HG02798 (cell line): ENCODE results near the gene PTGES2.

ENCODE experiments used
- ATAC-seq: cut with Tn5 transposase; IDR thresholded peaks from one replicate; pipeline ENCODE4 v1.9.1; 2021; ENCODE audit warnings: mild to moderate bottlenecking; ENCODE audit not compliant: unreplicated experiment, poor library complexity

Gene PTGES2

GRCh38 chr9:128127568-128127989, at the start of gene PTGES2:
PTGES2 (minus strand) TSS chr9:128127729; CDS start chr9:128127717, 12 bp downstream.
- peak; percentile 71 for ATAC-seq

GRCh38 chr9:128175726-128176125, 48.2 kb upstream of the PTGES2 start:
- no peak for ATAC-seq

GRCh38 chr9:128175102-128175563, 47.6 kb upstream of the PTGES2 start:
- no peak for ATAC-seq

- no peak for ATAC-seq
Observed at GRCh38 chr9:128174062-128174461, 46.5 kb upstream of the PTGES2 start.

- ATAC-seq: no peak
Observed at GRCh38 chr9:128169925-128170324, 42.4 kb upstream of the PTGES2 start.

- no peak for ATAC-seq
Observed at GRCh38 chr9:128169492-128169891, 42.0 kb upstream of the PTGES2 start.

- ATAC-seq: no peak
Observed at GRCh38 chr9:128168731-128169308, 41.3 kb upstream of the PTGES2 start.

GRCh38 chr9:128167209-128167608, 39.7 kb upstream of the PTGES2 start:
- ATAC-seq: no peak

GRCh38 chr9:128166169-128166568, 38.6 kb upstream of the PTGES2 start:
- ATAC-seq: no peak

GRCh38 chr9:128164307-128164885, 36.9 kb upstream of the PTGES2 start:
- ATAC-seq: no peak

- no peak for ATAC-seq
Observed at GRCh38 chr9:128163523-128164306, 36.2 kb upstream of the PTGES2 start.

GRCh38 chr9:128163027-128163515, 35.5 kb upstream of the PTGES2 start:
- ATAC-seq: no peak

- no peak for ATAC-seq
Observed at GRCh38 chr9:128162215-128163026, 34.9 kb upstream of the PTGES2 start.

GRCh38 chr9:128161215-128161902, 33.8 kb upstream of the PTGES2 start:
- ATAC-seq: no peak

GRCh38 chr9:128160603-128160987, 33.1 kb upstream of the PTGES2 start:
- peak; percentile 3 for ATAC-seq

- ATAC-seq: peak; percentile 82
Observed at GRCh38 chr9:128159784-128160602, 32.5 kb upstream of the PTGES2 start, which contains the start of gene BBLN. BBLN (plus strand) TSS chr9:128160265; CDS start chr9:128160408, 143 bp downstream.

GRCh38 chr9:128159522-128159783, 31.9 kb upstream of the PTGES2 start:
- no peak for ATAC-seq

- no peak for ATAC-seq
Observed at GRCh38 chr9:128155736-128156500, 28.4 kb upstream of the PTGES2 start.
